HepG2 (cell line): Measurements from ENCODE around the gene PPOX. TPM values are rescaled to one million over a fixed set of nuclear protein-coding genes. Genes with fewer than 3 reads are reported as not detected.
A peak's percentile ranks its signal among the peaks of the same experiment; 100 is the strongest.

Experiments
- DMAP1 ChIP-seq: IDR thresholded peaks from 2 replicates; pipeline ENCODE4 v1.6.1; 2016
- E2F1 ChIP-seq: sonication (generic); formaldehyde crosslinking; IDR thresholded peaks from 2 replicates; pipeline ENCODE4 v1.5.0; 2020; ENCODE audit warnings: missing genetic modification reagents
- HNF4G ChIP-seq, 2 experiments: sonication (generic) in 1 of 2; formaldehyde crosslinking in 1 of 2; IDR thresholded peaks; 2 replicates each; pipeline versions ENCODE4 v1.4.0 to v1.6.1; 2011 to 2020; ENCODE audit warnings: borderline replicate concordance in 2 of 2, low read depth in 2 of 2, mild to moderate bottlenecking in 2 of 2, low read length in 1 of 2, missing genetic modification reagents in 1 of 2, moderate library complexity in 1 of 2
- HOXA3 ChIP-seq: sonication (generic); formaldehyde crosslinking; IDR thresholded peaks from 2 replicates; pipeline ENCODE4 v1.5.0; 2020; ENCODE audit warnings: missing genetic modification reagents
- MXD1 ChIP-seq: sonication (generic); formaldehyde crosslinking; IDR thresholded peaks from 2 replicates; pipeline ENCODE4 v1.4.0; 2020; ENCODE audit warnings: mild to moderate bottlenecking, missing genetic modification reagents
- NCOA2 ChIP-seq: sonication (generic); formaldehyde crosslinking; IDR thresholded peaks from 2 replicates; pipeline ENCODE4 v1.8.0; 2022; ENCODE audit warnings: inconsistent platforms
- NR2C2 ChIP-seq: sonication (generic); formaldehyde crosslinking; IDR thresholded peaks from 2 replicates; pipeline ENCODE4 v1.4.0; 2020; ENCODE audit warnings: missing genetic modification reagents, mild to moderate bottlenecking, moderate library complexity, borderline replicate concordance
- SP5 ChIP-seq: IDR thresholded peaks from 2 replicates; pipeline ENCODE4 v1.6.1; 2016; ENCODE audit warnings: low read depth, borderline replicate concordance
- STAG1 ChIP-seq: sonication (generic); formaldehyde crosslinking; IDR thresholded peaks from 2 replicates; pipeline ENCODE4 v1.4.0; 2020; ENCODE audit warnings: missing genetic modification reagents
- TAF1 ChIP-seq: sonication (generic); formaldehyde crosslinking; IDR thresholded peaks from 2 replicates; pipeline ENCODE4 v1.4.0; 2020; ENCODE audit warnings: missing genetic modification reagents
- ZBTB33 ChIP-seq: sonication (generic); formaldehyde crosslinking; IDR thresholded peaks from 2 replicates; pipeline ENCODE4 v1.4.0; 2020; ENCODE audit warnings: missing genetic modification reagents
- ZIK1 ChIP-seq: sonication (generic); formaldehyde crosslinking; IDR thresholded peaks from 2 replicates; pipeline ENCODE4 v1.5.0; 2020; ENCODE audit warnings: mild to moderate bottlenecking, low read depth, missing genetic modification reagents, borderline replicate concordance
- ZNF235 ChIP-seq: sonication (generic); formaldehyde crosslinking; IDR thresholded peaks from 2 replicates; pipeline ENCODE4 v1.8.1; 2023; ENCODE audit warnings: mild to moderate bottlenecking, missing genetic modification reagents, borderline replicate concordance
- ZNF441 ChIP-seq: sonication (generic); formaldehyde crosslinking; IDR thresholded peaks from 2 replicates; pipeline ENCODE4 v1.7.0; 2021; ENCODE audit warnings: missing genetic modification reagents, borderline replicate concordance
- ZNF788 ChIP-seq: sonication (generic); formaldehyde crosslinking; IDR thresholded peaks from 2 replicates; pipeline ENCODE4 v1.5.0; 2020; ENCODE audit warnings: mild to moderate bottlenecking, missing genetic modification reagents, borderline replicate concordance
- ZNF83 ChIP-seq: sonication (generic); formaldehyde crosslinking; IDR thresholded peaks from 2 replicates; pipeline ENCODE4 v1.4.0; 2020; ENCODE audit warnings: missing genetic modification reagents, mild to moderate bottlenecking, borderline replicate concordance
- polyA plus RNA-seq, 8 experiments: library from polyadenylated mRNA; depleted of rRNA in 3 of 8; stranded (reverse) in 7 of 8; unstranded in 1 of 8; fragments of >200 nt; fragmentation: Illumina TruSeq in 4 of 8; extraction: Trizol in 4 of 8; gene quantifications; 2 replicates each; pipeline versions ENCODE4 v1.2.1 to v1.2.3, GENCODE V29; 2011 to 2016; ENCODE audit warnings: low read depth in 4 of 8, missing spikeins in 1 of 8, mixed read lengths in 1 of 8; ENCODE audit not compliant: insufficient read depth in 1 of 8
- total RNA-seq, 5 experiments: library from RNA; depleted of rRNA; stranded (reverse); fragments of >200 nt; fragmentation: Illumina TruSeq; extraction: Trizol; gene quantifications; 2 replicates each; pipeline ENCODE4 v1.2.3, GENCODE V29; 2016; ENCODE audit warnings: low read depth in 1 of 5
- TF ChIP-seq, protein P1 (sequence below): sonication (generic); formaldehyde crosslinking; IDR thresholded peaks from 2 replicates; pipeline ENCODE4 v1.5.0; 2020; ENCODE audit warnings: mild to moderate bottlenecking, missing genetic modification reagents, moderate library complexity
- TF ChIP-seq, protein P2 (sequence below), 2 experiments: sonication (generic) in 1 of 2; formaldehyde crosslinking in 1 of 2; IDR thresholded peaks; 2 replicates each; pipeline versions ENCODE4 v1.5.1 to v1.6.1; 2011 to 2020; ENCODE audit warnings: borderline replicate concordance in 1 of 2, low read depth in 1 of 2, low read length in 1 of 2, mild to moderate bottlenecking in 1 of 2, missing genetic modification reagents in 1 of 2, moderate library complexity in 1 of 2

The PPOX gene
- total and polyA plus RNA-seq, 2 of the 13 experiments (the other 11 are each of a cell fraction or from before 2014, with no cell fraction given), result 15.5 to 27.7 TPM

GRCh38 chr1:161193561-161194235, 27.5 kb downstream of the PPOX start (continued):
- TF ChIP-seq ZBTB33 (peak; percentile 98), ZIK1 (CRISPR knock-in tag) (no peak), SP5 (CRISPR knock-in tag) (no peak), ZNF235 (CRISPR knock-in tag) (no peak), DMAP1 (CRISPR knock-in tag) (no peak), TAF1 (CRISPR knock-in tag) (no peak), ZNF441 (CRISPR knock-in tag) (no peak), ZNF788 (no peak), HOXA3 (CRISPR knock-in tag) (peak; percentile 34; the same call in 1 of the 2 replicates), MXD1 (CRISPR knock-in tag) (0 out of 2 replicates have a peak, but pooled peaks have one; percentile 31), E2F1 (no peak), NCOA2 (no peak), STAG1 (CRISPR knock-in tag) (peak; percentile 50), NR2C2 (CRISPR knock-in tag) (no peak), ZNF83 (CRISPR knock-in tag) (no peak), HNF4G (IDR thresholded peaks at IDR 0.05; ENCODE audit: borderline replicate concordance, low read depth, low read length) (0 out of 2 replicates have a peak, but pooled peaks have one; percentile 27), HNF4G (CRISPR knock-in tag; IDR thresholded peaks at IDR 0.05; ENCODE audit: borderline replicate concordance, low read depth) (no peak)
- TF ChIP-seq, protein P1, sequence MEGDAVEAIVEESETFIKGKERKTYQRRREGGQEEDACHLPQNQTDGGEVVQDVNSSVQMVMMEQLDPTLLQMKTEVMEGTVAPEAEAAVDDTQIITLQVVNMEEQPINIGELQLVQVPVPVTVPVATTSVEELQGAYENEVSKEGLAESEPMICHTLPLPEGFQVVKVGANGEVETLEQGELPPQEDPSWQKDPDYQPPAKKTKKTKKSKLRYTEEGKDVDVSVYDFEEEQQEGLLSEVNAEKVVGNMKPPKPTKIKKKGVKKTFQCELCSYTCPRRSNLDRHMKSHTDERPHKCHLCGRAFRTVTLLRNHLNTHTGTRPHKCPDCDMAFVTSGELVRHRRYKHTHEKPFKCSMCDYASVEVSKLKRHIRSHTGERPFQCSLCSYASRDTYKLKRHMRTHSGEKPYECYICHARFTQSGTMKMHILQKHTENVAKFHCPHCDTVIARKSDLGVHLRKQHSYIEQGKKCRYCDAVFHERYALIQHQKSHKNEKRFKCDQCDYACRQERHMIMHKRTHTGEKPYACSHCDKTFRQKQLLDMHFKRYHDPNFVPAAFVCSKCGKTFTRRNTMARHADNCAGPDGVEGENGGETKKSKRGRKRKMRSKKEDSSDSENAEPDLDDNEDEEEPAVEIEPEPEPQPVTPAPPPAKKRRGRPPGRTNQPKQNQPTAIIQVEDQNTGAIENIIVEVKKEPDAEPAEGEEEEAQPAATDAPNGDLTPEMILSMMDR (CRISPR knock-in tag), result peak; percentile 64
- TF ChIP-seq, protein P2, sequence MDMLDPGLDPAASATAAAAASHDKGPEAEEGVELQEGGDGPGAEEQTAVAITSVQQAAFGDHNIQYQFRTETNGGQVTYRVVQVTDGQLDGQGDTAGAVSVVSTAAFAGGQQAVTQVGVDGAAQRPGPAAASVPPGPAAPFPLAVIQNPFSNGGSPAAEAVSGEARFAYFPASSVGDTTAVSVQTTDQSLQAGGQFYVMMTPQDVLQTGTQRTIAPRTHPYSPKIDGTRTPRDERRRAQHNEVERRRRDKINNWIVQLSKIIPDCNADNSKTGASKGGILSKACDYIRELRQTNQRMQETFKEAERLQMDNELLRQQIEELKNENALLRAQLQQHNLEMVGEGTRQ (IDR thresholded peaks at IDR 0.05; ENCODE audit: low read depth, low read length), result no peak
- TF ChIP-seq, protein P2 (CRISPR knock-in tag; IDR thresholded peaks at IDR 0.05; ENCODE audit: borderline replicate concordance), result no peak
